ENCODE measurements around the gene TMEM150B.

DNA sequence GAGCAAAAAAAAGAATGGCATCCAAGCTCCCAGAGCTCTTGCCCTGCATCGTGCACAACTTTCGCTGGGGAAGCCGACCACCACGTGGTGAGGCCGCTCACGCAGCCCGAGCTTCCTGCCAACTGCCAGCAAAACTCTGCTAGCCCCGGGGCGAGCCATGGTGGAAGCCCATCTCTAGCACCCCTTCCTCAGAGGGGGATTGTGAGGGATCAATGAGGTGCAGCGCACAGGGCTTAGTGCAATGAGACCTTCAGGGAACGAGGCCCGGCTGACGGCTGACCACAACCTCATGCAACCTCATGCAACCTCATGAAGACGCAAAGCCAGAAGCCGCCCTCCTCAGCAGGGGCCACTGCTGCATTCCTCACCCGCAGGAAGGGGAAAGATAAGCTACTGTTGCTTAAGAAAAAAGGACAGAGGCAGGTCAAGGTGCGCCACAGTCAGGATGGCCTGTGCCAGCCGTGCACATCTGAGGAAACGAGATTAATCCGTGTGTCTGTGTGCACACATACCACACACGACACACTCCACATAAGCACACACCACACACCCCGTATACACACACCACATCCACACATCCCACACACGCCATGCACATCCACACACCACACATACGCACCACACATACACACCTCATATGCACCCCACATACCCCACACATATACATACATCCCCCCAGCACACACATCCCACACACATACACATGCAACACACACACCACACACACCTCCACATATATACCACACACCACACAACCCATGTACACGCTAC is 54.8 kb downstream of the TMEM150B start:
- TF ChIP-seq CTCF (IDR thresholded peaks at IDR 0.05), result no peak
- TF ChIP-seq POLR2A (IDR thresholded peaks at IDR 0.05), result no peak
- TF ChIP-seq EP300 (IDR thresholded peaks at IDR 0.05), result no peak
- TF ChIP-seq POLR2AphosphoS5 (IDR thresholded peaks at IDR 0.05), result no peak
